CD4-positive, alpha-beta memory T cell (primary cell): ENCODE measurements around the gene ERC2. TPM values are rescaled to one million over a fixed set of nuclear protein-coding genes. Genes with fewer than 3 reads are reported as not detected.

Source experiments
- CTCF ChIA-PET: fragments of 350-600 bp; sonication (Branson Sonifier 250); formaldehyde crosslinking; loops from one replicate; lab custom pipeline; 2021; ENCODE audit warnings: inconsistent platforms; ENCODE audit not compliant: partially characterized antibody; lab: Charles Lee
- POLR2A ChIA-PET: fragments of 350-600 bp; sonication (Branson Sonifier 250); formaldehyde crosslinking; loops from one replicate; lab custom pipeline; 2021; ENCODE audit not compliant: partially characterized antibody; lab: Charles Lee
- DNase-seq, 5 donors: peaks; one replicate each; pipeline versions ENCODE4 v3.0.0 to v3.0.0-alpha.2; 2020 to 2022; ENCODE audit warnings: mixed read lengths in 1 of 5
- H3K27ac ChIP-seq: one replicate; pipeline ENCODE4 v1.7.0; 2013; ENCODE audit warnings: low read depth, low read length
- H3K27me3 ChIP-seq: 2 replicates; pipeline ENCODE4 v1.7.0; 2013; ENCODE audit warnings: mild to moderate bottlenecking, low read length, moderate library complexity; ENCODE audit not compliant: insufficient read depth
- H3K36me3 ChIP-seq: 2 replicates; pipeline ENCODE4 v1.7.0; 2013; ENCODE audit warnings: mild to moderate bottlenecking, low read length, moderate library complexity; ENCODE audit not compliant: insufficient read depth
- H3K4me1 ChIP-seq: 2 replicates; pipeline ENCODE4 v1.7.0; 2013; ENCODE audit warnings: mild to moderate bottlenecking, low read length, moderate library complexity; ENCODE audit not compliant: insufficient read depth
- H3K4me3 ChIP-seq, 2 donors: one replicate each; pipeline ENCODE4 v1.7.0; 2013; ENCODE audit warnings: low read length in 2 of 2, mild to moderate bottlenecking in 1 of 2
- H3K9me3 ChIP-seq, 2 donors: one replicate each; pipeline ENCODE4 v1.7.0; 2013; ENCODE audit warnings: low read length in 2 of 2, control low read depth in 1 of 2; ENCODE audit not compliant: control insufficient read depth in 1 of 2
- H3K27ac Mint-ChIP-seq, 7 donors: one replicate each; pipeline ENCODE4 v1.8.0; 2020 to 2021; ENCODE audit warnings: mixed read lengths in 7 of 7, mild to moderate bottlenecking in 6 of 7, inconsistent platforms in 3 of 7, moderate library complexity in 3 of 7
- H3K27me3 Mint-ChIP-seq, 2 donors: one replicate each; pipeline ENCODE4 v1.8.0; 2020 to 2021; ENCODE audit warnings: mixed read lengths in 2 of 2
- H3K36me3 Mint-ChIP-seq, 2 donors: one replicate each; pipeline ENCODE4 v1.8.0; 2020 to 2021; ENCODE audit warnings: mixed read lengths in 2 of 2, inconsistent platforms in 1 of 2, mild to moderate bottlenecking in 1 of 2
- H3K4me1 Mint-ChIP-seq, 4 donors: one replicate each; pipeline ENCODE4 v1.8.0; 2020 to 2021; ENCODE audit warnings: mixed read lengths in 4 of 4, mild to moderate bottlenecking in 1 of 4
- H3K4me3 Mint-ChIP-seq, 8 donors: one replicate each; pipeline ENCODE4 v1.8.0; 2020 to 2021; ENCODE audit warnings: mixed read lengths in 8 of 8, mild to moderate bottlenecking in 7 of 8, moderate library complexity in 6 of 8, inconsistent platforms in 3 of 8
- H3K9me3 Mint-ChIP-seq, 8 donors: one replicate each; pipeline ENCODE4 v1.8.0; 2020 to 2021; ENCODE audit warnings: mixed read lengths in 8 of 8, mild to moderate bottlenecking in 5 of 8, inconsistent platforms in 3 of 8, moderate library complexity in 1 of 8
- intact Hi-C: fragments of 100-400 bp; cut with micrococcal nuclease; formaldehyde crosslinking; loops from one replicate; pipeline ENCODE4 v1.15.1; 2023
- polyA plus RNA-seq, 2 donors: library from polyadenylated mRNA; unstranded; fragments of 300-500 nt; fragmentation: Illumina TruSeq; gene quantifications; one replicate each; pipeline ENCODE4 v1.2.3, GENCODE V29; 2021
- total RNA-seq, 2 experiments: library from RNA; stranded (reverse); gene quantifications; one replicate each; pipeline ENCODE4 v1.2.3, GENCODE V29; 2021

ERC2 gene
- total and polyA plus RNA-seq, 4 experiments from 2014 or later = not detected

GRCh38 chr3:55474213-55474632, 994.0 kb downstream of the ERC2 start:
- ChIA-PET POLR2A (no interaction called here), CTCF (no interaction called here)
- intact Hi-C loops = no loop called here
- Histone ChIP-seq H3K9me3 (no peaks in the 10 kb centered on the region), H3K27ac (no peak overlapping the region), H3K27me3 (peaks cover 6% of the 10 kb centered on the region), H3K4me3 (no peak overlapping the region), H3K4me1 (no peaks in the 10 kb centered on the region), H3K36me3 (no peaks in the 10 kb centered on the region)
- Mint-ChIP-seq H3K36me3 (no peaks in the 10 kb centered on the region), H3K4me1 (peaks cover 0 to 1% (median 0%) of the 10 kb centered on the region in 4 donors), H3K27ac (no peak overlapping the region), H3K4me3 (no peak overlapping the region), H3K9me3 (peaks cover 0 to 5% (median under 1%) of the 10 kb centered on the region in 8 donors), H3K27me3 (peaks cover 7 to 13% of the 10 kb centered on the region in 2 donors)
- DNase-seq = no peak

- ChIA-PET POLR2A (no interaction called here), CTCF (no interaction called here)
- H3K36me3 Mint-ChIP-seq = no peaks in the 10 kb centered on the region
- intact Hi-C loops = no loop called here
- peaks cover 0 to 5% (median under 1%) of the 10 kb centered on the region in 8 donors for H3K9me3 Mint-ChIP-seq
- no peak overlapping the region for H3K27ac Mint-ChIP-seq
- Histone ChIP-seq H3K9me3 (no peaks in the 10 kb centered on the region), H3K27me3 (peaks cover 6% of the 10 kb centered on the region), H3K36me3 (no peaks in the 10 kb centered on the region), H3K27ac (no peak overlapping the region), H3K4me1 (no peaks in the 10 kb centered on the region), H3K4me3 (no peak overlapping the region)
- DNase-seq = no peak
- H3K4me3 Mint-ChIP-seq = no peak overlapping the region
- H3K4me1 Mint-ChIP-seq = peaks cover 0 to 1% (median 0%) of the 10 kb centered on the region in 4 donors
- H3K27me3 Mint-ChIP-seq = peaks cover 5 to 13% of the 10 kb centered on the region in 2 donors
Observed at GRCh38 chr3:55473788-55474187, 994.5 kb downstream of the ERC2 start.

- ChIA-PET CTCF (no interaction called here), POLR2A (no interaction called here)
- H3K4me1 Mint-ChIP-seq = peaks cover 0 to 1% (median 0%) of the 10 kb centered on the region in 4 donors
Observed at GRCh38 chr3:55471522-55472280, 996.6 kb downstream of the ERC2 start.

GRCh38 chr3:55471084-55471483, 997.2 kb downstream of the ERC2 start:
- no peaks in the 10 kb centered on the region for H3K9me3 ChIP-seq
- ChIA-PET POLR2A (no interaction called here), CTCF (no interaction called here)
- H3K4me3 ChIP-seq = no peak overlapping the region
- Mint-ChIP-seq H3K27me3 (peaks cover 4 to 5% of the 10 kb centered on the region in 2 donors), H3K27ac (no peak overlapping the region), H3K36me3 (no peaks in the 10 kb centered on the region), H3K4me3 (no peak overlapping the region), H3K9me3 (peaks cover 0 to 5% (median 0%) of the 10 kb centered on the region in 8 donors), H3K4me1 (peaks cover 0 to 1% (median 0%) of the 10 kb centered on the region in 4 donors)
- no peaks in the 10 kb centered on the region for H3K36me3 ChIP-seq
- DNase-seq = no peak
- no peaks in the 10 kb centered on the region for H3K27me3 ChIP-seq
- intact Hi-C loops = no loop called here
- H3K27ac ChIP-seq = no peak overlapping the region
- no peaks in the 10 kb centered on the region for H3K4me1 ChIP-seq

More at GRCh38 chr3:55471522-55472280, 996.6 kb downstream of the ERC2 start:
- no peak overlapping the region for H3K4me3 ChIP-seq
- Mint-ChIP-seq H3K27ac (no peak overlapping the region), H3K4me3 (no peak overlapping the region), H3K27me3 (peaks cover 4 to 8% of the 10 kb centered on the region in 2 donors), H3K9me3 (peaks cover 0 to 5% (median 0%) of the 10 kb centered on the region in 8 donors), H3K36me3 (no peaks in the 10 kb centered on the region)
- H3K36me3 ChIP-seq = no peaks in the 10 kb centered on the region
- no peak overlapping the region for H3K27ac ChIP-seq
- H3K27me3 ChIP-seq = no peaks in the 10 kb centered on the region
- no peaks in the 10 kb centered on the region for H3K4me1 ChIP-seq
- no peaks in the 10 kb centered on the region for H3K9me3 ChIP-seq
- no peak for DNase-seq
- intact Hi-C loops = no loop called here

GRCh38 chr3:55469957-55470526, 998.2 kb downstream of the ERC2 start:
- no peaks in the 10 kb centered on the region for H3K36me3 Mint-ChIP-seq
- no peak overlapping the region for H3K27ac Mint-ChIP-seq
- H3K27me3 ChIP-seq = no peaks in the 10 kb centered on the region
- peaks cover 0 to 1% (median 0%) of the 10 kb centered on the region in 4 donors for H3K4me1 Mint-ChIP-seq
- ChIA-PET CTCF (no interaction called here), POLR2A (no interaction called here)
- no peaks in the 10 kb centered on the region for H3K9me3 ChIP-seq
- H3K4me3 Mint-ChIP-seq = no peak overlapping the region
- H3K4me1 ChIP-seq = no peaks in the 10 kb centered on the region
- intact Hi-C loops = no loop called here
- H3K4me3 ChIP-seq = no peak overlapping the region
- H3K36me3 ChIP-seq = no peaks in the 10 kb centered on the region
- peaks cover 0 to 5% (median 0%) of the 10 kb centered on the region in 8 donors for H3K9me3 Mint-ChIP-seq
- peaks cover 4 to 5% of the 10 kb centered on the region in 2 donors for H3K27me3 Mint-ChIP-seq
- H3K27ac ChIP-seq = no peak overlapping the region
- no peak for DNase-seq

GRCh38 chr3:55468251-55468650, 1000.0 kb downstream of the ERC2 start:
- Histone ChIP-seq H3K36me3 (no peaks in the 10 kb centered on the region), H3K4me3 (no peak overlapping the region), H3K27ac (no peak overlapping the region), H3K9me3 (no peaks in the 10 kb centered on the region), H3K27me3 (no peaks in the 10 kb centered on the region), H3K4me1 (no peaks in the 10 kb centered on the region)
- intact Hi-C loops = no loop called here
- H3K27ac Mint-ChIP-seq = no peak overlapping the region
- H3K9me3 Mint-ChIP-seq = peaks cover 0 to 3% (median 0%) of the 10 kb centered on the region in 8 donors
- no peak overlapping the region for H3K4me3 Mint-ChIP-seq
- no peaks in the 10 kb centered on the region for H3K36me3 Mint-ChIP-seq
- H3K4me1 Mint-ChIP-seq = no peaks in the 10 kb centered on the region
- H3K27me3 Mint-ChIP-seq = peaks cover 3 to 4% of the 10 kb centered on the region in 2 donors
- POLR2A ChIA-PET = no interaction called here
- DNase-seq = no peak
- CTCF ChIA-PET = no interaction called here

GRCh38 chr3:55467099-55467498, 1001.2 kb downstream of the ERC2 start:
- no peaks in the 10 kb centered on the region for H3K27me3 ChIP-seq
- H3K36me3 ChIP-seq = no peaks in the 10 kb centered on the region
- H3K4me3 ChIP-seq = no peak overlapping the region
- Mint-ChIP-seq H3K9me3 (peaks cover 0 to 5% (median 0%) of the 10 kb centered on the region in 8 donors), H3K36me3 (no peaks in the 10 kb centered on the region), H3K4me3 (no peak overlapping the region), H3K27ac (no peak overlapping the region), H3K4me1 (no peaks in the 10 kb centered on the region), H3K27me3 (peaks cover 0 to 1% of the 10 kb centered on the region in 2 donors)
- no peak for DNase-seq
- no peak overlapping the region for H3K27ac ChIP-seq
- ChIA-PET CTCF (no interaction called here), POLR2A (no interaction called here)
- H3K9me3 ChIP-seq = no peaks in the 10 kb centered on the region
- intact Hi-C loops = no loop called here
- H3K4me1 ChIP-seq = no peaks in the 10 kb centered on the region
